ENCODE data around the gene PBX1.

PBX1 gene

DNA sequence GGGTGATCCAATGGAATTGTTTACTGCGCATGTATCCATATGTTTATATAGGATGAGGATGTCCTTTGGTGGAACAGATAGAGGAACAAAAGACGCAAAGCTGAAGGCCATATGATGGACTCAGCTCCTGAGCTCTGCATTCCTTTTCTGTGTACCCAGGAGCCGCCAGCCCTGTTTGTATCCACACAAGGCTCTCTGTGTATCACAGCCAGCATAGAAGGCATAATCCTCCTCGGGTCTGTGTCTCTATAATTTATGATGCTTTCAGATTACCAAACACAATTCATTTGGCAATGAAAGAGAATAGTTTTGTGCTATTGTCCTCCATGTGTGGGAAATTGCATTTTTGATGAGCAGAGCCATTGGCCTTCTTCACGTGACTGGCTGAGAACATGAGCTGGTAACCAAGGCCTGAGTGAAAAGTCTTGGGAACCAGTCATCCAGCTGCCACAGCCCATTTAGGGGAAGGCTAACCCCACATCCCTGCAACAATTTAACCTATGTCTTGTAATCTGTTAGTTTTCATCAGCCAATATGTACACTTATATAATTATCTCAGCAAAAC, 119.2 kb downstream of the PBX1 start:
- H3K27ac ChIP-seq = no peak overlapping the region
- DNase-seq (ENCODE audit: low spot score) = no peak
- TF ChIP-seq, protein P1, sequence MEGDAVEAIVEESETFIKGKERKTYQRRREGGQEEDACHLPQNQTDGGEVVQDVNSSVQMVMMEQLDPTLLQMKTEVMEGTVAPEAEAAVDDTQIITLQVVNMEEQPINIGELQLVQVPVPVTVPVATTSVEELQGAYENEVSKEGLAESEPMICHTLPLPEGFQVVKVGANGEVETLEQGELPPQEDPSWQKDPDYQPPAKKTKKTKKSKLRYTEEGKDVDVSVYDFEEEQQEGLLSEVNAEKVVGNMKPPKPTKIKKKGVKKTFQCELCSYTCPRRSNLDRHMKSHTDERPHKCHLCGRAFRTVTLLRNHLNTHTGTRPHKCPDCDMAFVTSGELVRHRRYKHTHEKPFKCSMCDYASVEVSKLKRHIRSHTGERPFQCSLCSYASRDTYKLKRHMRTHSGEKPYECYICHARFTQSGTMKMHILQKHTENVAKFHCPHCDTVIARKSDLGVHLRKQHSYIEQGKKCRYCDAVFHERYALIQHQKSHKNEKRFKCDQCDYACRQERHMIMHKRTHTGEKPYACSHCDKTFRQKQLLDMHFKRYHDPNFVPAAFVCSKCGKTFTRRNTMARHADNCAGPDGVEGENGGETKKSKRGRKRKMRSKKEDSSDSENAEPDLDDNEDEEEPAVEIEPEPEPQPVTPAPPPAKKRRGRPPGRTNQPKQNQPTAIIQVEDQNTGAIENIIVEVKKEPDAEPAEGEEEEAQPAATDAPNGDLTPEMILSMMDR (conservative IDR thresholded peaks at IDR 0.05; ENCODE audit: low read depth) = no peak
- POLR2A ChIA-PET (ENCODE audit: low non-redundant PET) = no interaction called here
- CTCF ChIA-PET = no interaction called here

DNA sequence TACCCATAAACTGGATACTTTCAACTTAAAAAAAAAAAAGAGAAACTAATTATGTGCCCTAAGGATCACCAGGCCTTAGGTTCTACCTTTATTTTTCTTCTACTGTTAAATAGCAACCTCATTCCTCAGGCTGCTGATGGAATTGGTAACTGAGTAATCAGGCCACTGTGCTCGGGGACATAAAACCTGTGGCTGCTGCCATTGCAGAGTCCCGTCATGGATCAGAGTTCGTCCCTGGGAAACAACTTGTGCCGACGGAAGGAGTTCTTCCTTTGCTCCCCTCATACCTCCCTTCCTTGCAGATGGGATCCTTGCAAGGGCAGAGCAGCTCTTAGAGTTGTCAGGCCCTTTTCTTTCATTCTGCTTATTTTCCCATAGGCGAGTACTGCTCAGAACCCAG, 123.6 kb downstream of the PBX1 start:
- ChIA-PET CTCF (no interaction called here), POLR2A (ENCODE audit: low non-redundant PET) (interaction anchor here (0.6 kb wide), 1 partner anchor 22 kb away, joined by 3 read pairs; no protein-coding TSS in a partner anchor)
- no peak overlapping the region for H3K27ac ChIP-seq
- TF ChIP-seq, protein P1 (conservative IDR thresholded peaks at IDR 0.05; ENCODE audit: low read depth) = no peak
- no peak for DNase-seq (ENCODE audit: low spot score)

DNA sequence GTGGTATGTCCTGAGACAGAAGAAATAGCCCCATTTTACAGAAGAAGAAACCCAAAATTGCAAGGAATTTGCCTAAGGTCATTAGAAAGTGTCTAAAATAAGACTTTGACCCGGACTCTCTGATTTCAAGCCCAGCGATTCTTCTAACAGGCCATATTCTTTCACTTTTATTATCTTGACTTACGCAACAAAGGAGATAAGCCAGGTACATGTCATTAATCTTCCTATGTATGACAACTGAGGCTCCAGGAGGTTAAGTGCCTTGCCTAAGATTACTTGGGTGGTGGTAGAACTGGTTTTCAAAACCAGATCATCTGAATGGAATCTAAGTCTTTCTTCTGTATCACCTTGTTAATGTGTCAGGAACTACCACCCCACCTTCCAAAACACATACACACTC, 124.3 kb downstream of the PBX1 start:
- ChIA-PET POLR2A (ENCODE audit: low non-redundant PET) (no interaction called here), CTCF (no interaction called here)
- TF ChIP-seq, protein P1 (conservative IDR thresholded peaks at IDR 0.05; ENCODE audit: low read depth) = no peak
- DNase-seq (ENCODE audit: low spot score) = peak; percentile 76
- no peak overlapping the region for H3K27ac ChIP-seq

DNA sequence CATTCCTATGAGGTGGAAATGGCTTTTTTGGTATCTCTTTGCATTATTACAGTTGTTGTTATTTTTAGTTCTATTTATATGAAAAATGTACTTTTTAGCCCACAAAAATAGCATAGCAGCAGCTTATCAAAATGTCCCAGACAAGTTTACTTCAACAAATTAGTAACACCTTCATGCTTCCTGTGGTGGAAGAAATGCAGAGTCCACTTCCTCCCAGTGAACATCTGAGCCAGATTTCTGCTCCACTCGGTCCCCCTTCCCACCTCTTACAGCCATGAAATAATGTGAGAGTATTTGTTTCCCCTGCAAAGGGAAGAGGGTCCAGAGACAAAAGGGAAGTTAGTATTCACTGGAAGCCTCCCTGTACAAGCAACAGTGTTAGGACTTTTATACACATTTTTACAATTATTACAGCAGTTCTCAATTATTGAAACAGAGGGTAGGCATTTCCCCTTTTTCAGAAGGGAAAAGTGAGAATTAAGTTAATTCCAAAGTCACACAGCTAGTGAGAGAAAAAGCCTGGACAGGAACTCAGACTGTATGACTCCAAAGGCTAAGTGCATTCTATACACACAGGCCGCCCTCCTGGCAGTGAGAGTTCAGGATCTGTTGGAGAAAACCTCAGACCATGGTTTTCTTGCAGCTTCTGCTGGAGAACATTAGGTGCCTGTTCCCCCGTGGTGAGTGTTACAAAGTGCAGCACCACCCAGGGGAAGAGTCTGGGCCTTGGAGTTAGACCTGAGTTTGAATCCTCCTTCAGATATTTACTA, 126.5 kb downstream of the PBX1 start:
- POLR2A ChIA-PET (ENCODE audit: low non-redundant PET) = no interaction called here
- TF ChIP-seq, protein P1 (conservative IDR thresholded peaks at IDR 0.05; ENCODE audit: low read depth) = no peak
- H3K27ac ChIP-seq = no peak overlapping the region
- no peak for DNase-seq (ENCODE audit: low spot score)
- CTCF ChIA-PET = no interaction called here

DNA sequence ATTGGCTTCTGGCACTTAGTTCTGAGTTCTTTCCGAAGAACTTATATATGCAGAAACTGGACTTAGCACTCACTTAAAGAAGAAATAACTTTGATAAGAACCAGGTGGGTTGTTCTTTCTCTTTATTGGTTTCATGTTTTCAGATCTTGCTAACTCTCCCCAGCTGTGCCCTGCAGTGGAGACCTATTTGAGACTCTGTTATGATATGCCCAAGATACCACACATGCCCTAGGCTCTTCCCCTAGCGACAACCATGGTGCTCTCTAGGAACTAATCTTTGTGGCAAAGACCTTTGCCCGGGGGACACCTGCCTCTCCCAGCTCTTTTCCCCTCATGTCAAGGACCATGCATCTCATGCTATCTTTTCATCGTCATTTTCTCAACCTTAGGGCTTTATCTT, 128.8 kb downstream of the PBX1 start:
- H3K27ac ChIP-seq = no peak overlapping the region
- POLR2A ChIA-PET (ENCODE audit: low non-redundant PET) = no interaction called here
- DNase-seq (ENCODE audit: low spot score) = no peak
- CTCF ChIA-PET = no interaction called here
- TF ChIP-seq, protein P1 (conservative IDR thresholded peaks at IDR 0.05; ENCODE audit: low read depth) = no peak

DNA sequence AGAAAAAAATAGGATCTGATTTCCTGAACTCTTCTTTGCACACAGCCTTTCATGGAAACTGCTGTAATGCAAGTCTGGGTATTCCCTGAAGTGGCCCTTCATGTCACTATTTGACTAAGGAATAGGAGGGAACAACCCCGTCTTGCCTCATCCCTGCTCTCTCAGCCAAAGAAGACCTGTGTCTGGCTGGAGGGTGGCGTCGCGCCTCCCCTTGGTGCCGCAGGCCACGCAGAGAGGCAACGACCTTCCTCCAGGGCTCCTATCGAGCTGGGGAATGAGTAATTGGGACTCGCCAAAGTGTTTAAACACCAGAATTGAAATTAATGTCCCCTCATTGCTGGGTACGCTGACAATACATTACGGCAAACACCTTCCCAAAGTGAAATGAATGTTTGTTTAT, 129.8 kb downstream of the PBX1 start:
- no peak for DNase-seq (ENCODE audit: low spot score)
- CTCF ChIA-PET = no interaction called here
- TF ChIP-seq, protein P1 (conservative IDR thresholded peaks at IDR 0.05; ENCODE audit: low read depth) = no peak
- no peak overlapping the region for H3K27ac ChIP-seq
- POLR2A ChIA-PET (ENCODE audit: low non-redundant PET) = no interaction called here
